ENCODE measurements around the gene CRKL.

Gene CRKL, protein sequence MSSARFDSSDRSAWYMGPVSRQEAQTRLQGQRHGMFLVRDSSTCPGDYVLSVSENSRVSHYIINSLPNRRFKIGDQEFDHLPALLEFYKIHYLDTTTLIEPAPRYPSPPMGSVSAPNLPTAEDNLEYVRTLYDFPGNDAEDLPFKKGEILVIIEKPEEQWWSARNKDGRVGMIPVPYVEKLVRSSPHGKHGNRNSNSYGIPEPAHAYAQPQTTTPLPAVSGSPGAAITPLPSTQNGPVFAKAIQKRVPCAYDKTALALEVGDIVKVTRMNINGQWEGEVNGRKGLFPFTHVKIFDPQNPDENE

DNA sequence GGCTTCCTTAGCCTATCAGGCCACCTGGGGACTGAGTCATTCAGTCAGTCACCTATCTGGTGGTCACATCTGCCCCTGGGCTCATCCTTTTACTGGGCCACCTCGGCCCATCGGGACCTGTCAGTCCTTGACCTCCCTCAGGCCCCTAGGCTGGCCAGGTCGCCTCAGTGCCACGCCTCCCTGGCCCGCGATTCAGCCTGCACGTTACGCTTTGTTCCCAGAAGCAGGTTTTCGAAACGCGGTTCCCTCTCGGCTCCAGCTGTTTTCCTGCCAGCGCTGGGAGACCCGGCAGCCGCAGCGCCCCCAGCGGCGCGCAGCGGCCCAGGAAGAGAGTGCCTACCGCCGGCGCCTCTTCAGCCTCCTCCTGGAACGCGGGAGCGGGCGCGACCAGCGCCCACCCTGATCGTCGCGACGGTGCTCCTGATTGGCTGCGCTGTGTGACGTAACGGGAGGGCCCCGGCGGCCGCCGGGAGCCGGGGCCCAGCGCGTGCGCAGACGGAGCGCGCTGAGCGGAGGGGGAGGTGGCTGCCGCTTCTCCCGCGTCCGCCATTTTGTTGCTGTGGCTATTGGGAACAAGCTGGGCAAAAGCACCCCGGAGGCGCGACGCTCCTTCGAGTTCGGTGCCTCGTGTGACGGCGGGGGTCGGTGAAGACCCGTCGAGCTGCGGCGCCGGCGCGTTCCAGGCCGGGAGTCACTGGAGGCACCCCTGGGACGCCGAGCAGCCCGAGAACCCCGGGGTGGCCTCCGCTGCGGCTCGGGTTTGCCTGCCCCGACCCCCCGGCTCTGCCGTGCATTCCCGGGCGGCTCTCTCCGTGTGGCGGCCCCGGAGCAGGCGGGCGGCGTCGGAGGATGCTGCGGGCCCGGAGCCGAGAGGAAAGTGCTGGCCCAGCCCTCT, at the start of gene CRKL:
CRKL (plus strand) TSS at position 492 of the 895 bp plus-strand sequence. CDS start 528 bp downstream, outside the sequence.
- in situ Hi-C loops (cut with MboI; ENCODE audit: low sequenced_read_pairs): no loop called here

DNA sequence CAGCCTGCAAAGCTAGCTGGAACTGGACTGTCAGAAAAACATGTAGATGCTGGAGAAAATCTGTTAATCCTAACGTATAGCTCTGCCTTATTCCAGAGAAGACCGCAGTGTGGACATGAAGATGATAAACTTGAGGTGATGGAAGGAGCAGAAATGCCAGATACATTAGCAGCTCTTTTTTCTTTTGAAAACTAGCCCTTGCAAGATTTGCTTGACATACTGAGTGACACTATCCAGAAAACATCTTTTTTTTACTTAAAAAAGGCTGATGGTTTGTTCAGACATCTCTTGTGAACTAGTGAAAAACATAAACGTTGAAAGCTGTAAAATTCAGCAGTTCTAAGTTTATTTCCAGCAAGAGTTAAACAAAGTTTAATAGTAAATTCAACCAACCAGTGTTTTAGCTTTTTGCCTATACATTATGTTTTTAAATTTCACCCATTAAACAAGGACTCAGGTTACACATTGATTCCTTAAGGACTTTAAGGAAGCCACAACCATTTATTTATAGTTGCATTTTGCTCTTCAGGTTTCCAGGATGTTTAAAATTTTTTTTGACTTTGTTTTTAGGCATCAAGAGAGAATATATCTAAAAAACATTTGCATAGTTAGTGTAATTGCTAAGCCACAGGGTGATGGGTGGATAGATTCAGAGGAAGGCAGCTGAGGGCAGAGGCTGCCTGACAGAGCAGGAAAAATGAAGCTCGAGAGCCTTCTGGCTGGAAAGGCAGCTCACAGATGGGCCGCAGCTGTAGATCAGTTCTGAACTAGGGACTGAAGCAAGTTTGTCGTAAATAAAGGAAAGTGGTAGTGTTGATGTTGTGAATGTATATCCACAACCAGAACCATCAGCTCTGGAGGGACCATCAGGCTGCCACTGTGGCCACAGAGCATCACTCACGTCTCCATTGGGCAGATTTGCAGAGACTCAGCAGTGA, 48.9 kb upstream of the CRKL start:
- in situ Hi-C loops (cut with MboI; ENCODE audit: low sequenced_read_pairs): no loop called here

DNA sequence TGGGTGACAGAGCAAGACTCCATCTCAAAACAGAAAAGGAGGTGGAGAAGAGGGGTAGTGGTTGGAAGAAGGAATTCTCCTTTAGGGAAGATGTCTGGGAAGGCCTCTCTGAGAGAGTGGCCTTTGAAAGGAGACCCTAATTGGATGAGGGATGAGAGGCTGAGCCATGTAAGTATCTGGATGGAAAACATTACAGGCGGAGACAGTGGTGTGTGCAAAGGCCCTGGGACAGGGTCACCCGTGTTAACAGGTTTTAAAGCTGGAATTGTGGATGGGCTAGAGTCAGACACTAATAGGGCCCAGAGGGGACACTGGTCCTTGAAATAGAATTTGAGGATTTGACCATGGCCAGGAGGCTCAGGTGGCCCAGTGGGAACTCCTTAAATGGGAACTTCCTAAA, 48.0 kb upstream of the CRKL start:
- in situ Hi-C loops (cut with MboI; ENCODE audit: low sequenced_read_pairs): no loop called here

DNA sequence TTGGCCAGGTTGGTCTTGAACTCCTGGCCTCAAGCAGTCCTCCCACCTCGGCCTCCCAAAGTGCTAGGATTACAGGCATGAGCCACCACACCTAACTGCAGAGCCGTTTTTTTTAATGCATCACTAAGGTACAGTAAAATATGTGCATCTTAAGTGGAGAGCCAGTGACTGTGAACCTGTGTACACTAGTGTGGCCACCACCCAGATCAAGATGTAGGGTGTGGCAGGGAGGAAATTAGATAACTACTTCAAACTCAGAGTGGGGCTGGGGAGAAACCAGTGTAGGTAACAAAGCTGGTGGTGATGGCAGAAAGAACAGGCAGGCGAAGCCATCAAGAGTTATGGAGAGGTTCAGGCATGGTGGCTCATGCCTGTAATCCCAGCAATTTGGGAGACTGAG, 44.0 kb upstream of the CRKL start:
- in situ Hi-C loops (cut with MboI; ENCODE audit: low sequenced_read_pairs): no loop called here

DNA sequence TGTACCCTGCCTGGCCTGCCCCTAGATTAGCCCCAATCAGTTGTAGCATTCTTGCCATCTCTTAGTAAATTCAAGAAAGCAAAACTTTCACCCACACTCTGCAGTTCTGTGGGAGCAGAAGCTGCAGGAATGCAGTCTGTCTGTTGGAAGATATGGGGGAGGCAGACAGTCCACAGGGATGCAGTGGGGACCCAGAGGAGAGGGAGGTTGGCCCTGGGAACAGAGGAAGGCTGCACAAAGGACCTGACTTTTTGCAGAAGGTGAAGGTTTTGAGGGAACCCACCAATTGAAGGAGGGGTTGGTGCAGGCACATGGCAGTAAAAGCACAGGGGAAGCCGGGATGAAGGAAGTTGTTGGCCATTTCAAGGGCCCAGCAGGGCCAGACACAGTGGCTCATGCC, 41.9 kb upstream of the CRKL start:
- in situ Hi-C loops (cut with MboI; ENCODE audit: low sequenced_read_pairs): loop anchor here (25.0 kb wide), 1 partner anchor 787 kb away; the partner anchor contains the start of gene PPIL2

DNA sequence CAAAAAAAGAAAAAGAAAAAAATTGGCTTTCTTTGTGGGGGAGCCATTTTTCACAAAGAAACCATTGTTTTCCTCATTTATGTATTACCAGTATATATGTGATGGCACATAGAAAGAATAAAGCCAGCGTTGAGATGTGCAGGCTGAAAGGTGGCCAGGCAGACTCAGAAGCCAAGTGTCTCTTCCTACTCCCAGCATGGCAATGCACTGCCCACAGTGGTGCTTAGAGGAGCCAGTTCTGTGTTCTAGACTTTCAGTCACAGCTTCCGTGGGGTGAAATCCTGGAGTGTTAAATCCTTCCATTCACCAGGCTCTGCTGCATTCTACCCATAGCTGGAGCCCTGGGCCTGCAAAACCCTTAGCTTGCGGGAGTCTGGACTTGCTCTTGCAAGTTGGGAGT, 39.5 kb upstream of the CRKL start:
- in situ Hi-C loops (cut with MboI; ENCODE audit: low sequenced_read_pairs): loop anchor here (25.0 kb wide), 1 partner anchor 785 kb away; the partner anchor contains the start of gene PPIL2

DNA sequence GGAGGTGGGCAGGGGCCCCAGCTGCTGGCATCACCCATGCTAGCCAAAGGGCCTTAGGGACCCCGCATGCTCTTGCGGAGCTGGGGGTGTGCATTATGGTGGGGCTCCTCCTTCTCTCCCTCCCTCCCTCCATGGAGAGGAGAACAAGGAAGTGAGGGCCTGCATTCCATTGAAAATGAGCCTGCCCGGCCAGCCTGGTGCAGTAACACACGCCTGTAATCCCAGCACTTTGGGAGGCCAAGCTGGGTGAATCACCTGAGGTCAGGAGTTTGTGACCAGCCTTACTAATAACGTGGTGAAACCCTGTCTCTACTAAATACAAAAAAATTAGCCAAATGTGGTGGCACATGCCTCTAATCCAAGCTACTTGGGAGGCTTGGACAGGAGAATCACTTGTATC, 36.0 kb upstream of the CRKL start:
- in situ Hi-C loops (cut with MboI; ENCODE audit: low sequenced_read_pairs): loop anchor here (25.0 kb wide), 1 partner anchor 781 kb away; the partner anchor contains the start of gene PPIL2

DNA sequence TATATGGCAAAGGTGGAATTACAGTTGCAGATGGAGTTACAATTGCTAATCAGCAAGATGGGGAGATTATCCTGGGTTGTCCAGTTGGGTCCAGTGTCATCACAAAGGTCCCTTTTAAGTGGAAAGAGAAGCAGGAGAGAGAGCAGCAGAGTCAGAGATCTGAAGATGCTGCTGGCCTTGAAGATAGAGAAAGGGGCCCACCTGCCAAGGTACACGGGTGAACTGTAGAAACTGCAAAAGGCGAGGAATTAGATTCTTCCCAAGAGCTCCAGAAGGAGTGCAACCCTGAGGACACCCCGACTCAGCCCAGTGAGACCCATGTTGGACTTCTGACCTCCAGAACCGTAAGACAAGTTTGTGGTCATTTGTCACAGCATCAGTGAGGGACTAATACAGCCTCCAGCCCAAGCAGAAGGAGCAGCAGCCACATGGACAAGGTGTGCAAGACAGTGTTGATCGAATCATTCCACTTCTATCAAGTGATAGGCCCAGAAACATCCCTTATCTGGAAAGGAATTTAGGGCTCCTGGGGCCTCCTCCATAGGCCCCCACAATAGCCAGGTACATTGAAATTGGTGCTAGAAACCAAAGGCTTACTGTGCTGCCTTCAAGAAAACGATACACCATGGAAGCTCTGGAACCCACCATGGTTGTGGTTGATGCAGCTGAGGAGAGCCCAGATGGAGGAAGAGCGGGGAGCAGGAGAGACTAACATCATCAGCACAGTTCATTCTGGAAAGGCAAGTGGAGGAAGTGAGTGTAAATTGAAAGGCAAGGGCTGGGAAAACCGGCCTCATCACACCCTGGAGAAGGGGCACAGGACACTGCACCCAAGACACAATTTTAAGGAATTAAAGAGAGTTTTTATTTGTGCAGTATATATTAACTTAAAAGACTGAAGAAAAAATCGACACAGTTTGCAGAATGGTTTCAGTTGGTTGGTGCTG, 35.1 kb upstream of the CRKL start:
- in situ Hi-C loops (cut with MboI; ENCODE audit: low sequenced_read_pairs): loop anchor here (25.0 kb wide), 1 partner anchor 780 kb away; the partner anchor contains the start of gene PPIL2

DNA sequence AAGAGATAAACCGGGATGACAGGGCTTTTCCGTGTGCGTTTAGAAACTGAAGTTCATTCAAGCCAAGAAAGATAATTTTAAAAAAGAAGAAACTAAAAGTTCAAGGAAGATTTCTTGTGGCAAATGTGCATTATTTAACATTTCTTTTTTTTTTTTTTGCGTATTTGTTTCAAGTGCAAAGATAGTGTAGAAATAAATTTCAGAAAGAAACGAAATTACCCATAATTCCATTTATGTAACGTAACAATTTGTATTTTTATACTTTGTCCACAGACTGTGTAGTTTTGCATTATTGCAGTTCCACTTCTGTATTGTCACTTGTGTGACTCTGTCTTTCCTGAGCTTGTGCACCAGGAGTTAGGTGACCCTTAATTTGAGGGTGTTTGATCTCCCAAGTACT, 34.4 kb upstream of the CRKL start:
- in situ Hi-C loops (cut with MboI; ENCODE audit: low sequenced_read_pairs): loop anchor here (25.0 kb wide), 1 partner anchor 779 kb away; the partner anchor contains the start of gene PPIL2

DNA sequence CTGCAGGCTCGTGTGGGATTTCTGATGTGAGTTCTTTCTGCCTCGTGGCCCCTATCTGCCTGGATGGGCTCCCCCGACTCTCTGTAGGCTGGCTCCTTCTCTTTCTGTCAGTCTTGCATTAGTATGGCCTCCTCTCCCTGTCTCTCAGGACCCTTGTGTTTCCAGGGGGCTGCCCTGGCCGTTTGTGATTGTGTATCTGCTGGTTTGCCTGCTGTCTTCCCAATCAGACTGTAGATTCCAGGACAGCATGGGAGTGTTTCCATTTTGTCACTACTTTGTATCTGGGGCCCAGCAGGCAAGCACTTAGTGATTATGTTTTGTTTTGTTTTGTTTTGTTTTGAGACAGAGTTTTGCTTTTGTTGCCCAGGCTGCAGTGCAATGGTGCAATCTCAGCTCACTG, 32.8 kb upstream of the CRKL start:
- in situ Hi-C loops (cut with MboI; ENCODE audit: low sequenced_read_pairs): loop anchor here (25.0 kb wide), 1 partner anchor 778 kb away; the partner anchor contains the start of gene PPIL2

DNA sequence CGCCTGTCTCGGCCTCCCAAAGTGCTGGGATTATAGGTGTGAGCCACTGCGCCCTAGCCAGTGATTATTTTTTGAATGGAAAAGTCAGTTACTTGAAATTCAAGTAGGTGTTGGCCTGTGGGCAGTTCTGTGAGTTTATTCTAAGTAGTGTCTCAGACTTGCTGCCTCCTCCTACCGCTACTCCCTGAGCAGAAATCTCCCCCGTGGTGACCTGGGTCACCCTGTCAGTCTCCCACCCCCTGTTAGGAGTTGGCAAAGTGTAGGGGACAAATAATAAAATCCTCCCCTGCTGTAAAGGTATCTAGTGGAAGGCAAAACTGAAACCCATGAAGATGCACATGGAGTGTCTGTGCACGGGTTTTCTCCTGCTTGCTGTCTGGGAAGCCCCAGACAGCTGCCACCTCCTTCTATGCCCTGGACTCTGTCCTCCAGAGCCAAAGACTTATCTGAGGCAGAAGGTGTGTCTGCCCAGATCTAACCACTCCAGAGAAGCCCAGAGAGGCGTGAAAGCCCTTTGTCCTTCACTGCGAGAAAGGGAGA, 32.1 kb upstream of the CRKL start:
- in situ Hi-C loops (cut with MboI; ENCODE audit: low sequenced_read_pairs): loop anchor here (25.0 kb wide), 1 partner anchor 777 kb away; the partner anchor contains the start of gene PPIL2

DNA sequence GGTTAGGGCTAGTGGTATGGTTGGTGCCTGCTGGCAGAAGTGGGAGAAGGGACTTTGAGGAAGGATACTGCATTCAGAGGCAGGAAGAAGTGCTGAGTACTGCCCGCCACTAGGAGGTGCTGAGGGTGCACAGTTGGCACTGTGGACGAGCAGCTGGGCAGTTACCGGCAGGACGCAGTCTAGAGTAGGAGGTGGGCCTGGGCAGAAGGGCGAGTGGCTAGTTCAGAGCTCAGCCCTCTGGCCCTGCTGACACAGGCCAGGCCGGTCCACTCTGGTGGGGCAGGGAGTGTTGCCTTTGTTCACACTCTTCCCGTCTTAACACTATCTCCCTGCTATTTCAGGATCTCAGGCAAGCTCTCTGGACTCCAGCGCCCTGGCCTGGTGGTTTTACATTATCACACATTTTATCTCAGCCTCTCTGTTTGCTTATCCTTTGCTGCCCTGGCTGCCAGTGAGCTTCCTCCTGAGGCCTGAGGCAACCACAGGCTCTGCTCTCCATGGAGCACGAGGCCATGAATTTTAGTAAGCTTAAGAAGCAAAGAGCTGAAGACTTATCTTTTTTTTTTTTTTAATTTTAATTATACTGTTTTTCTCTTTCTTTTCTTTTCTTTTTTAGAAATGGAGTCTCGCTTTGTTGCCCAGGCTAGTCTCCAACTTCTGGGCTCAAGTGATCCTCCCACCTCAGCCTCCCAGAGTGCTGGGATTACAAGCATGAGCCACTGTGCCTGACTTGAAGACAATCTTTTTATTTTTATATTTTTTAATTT, 31.5 kb upstream of the CRKL start:
- in situ Hi-C loops (cut with MboI; ENCODE audit: low sequenced_read_pairs): loop anchor here (25.0 kb wide), 1 partner anchor 777 kb away; the partner anchor contains the start of gene PPIL2

DNA sequence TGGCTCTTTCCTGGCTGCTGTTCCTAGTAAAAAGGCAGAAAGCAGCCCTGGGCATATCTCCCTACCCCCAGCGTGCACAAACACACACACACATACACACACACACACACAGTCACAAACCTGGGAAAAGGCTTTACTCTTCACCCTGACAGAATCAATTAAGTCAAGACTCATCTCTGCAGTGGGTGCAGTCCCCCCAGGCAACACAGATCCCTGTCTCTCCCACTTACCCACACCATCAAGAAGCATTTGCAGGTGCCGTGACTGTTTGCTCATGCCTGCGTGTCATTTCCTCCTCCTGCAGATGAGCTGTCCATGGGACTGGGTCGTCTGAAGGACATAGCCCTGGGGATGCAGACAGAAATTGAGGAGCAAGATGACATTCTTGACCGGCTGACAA, 29.8 kb upstream of the CRKL start:
- in situ Hi-C loops (cut with MboI; ENCODE audit: low sequenced_read_pairs): loop anchor here (25.0 kb wide), 1 partner anchor 775 kb away; the partner anchor contains the start of gene PPIL2

DNA sequence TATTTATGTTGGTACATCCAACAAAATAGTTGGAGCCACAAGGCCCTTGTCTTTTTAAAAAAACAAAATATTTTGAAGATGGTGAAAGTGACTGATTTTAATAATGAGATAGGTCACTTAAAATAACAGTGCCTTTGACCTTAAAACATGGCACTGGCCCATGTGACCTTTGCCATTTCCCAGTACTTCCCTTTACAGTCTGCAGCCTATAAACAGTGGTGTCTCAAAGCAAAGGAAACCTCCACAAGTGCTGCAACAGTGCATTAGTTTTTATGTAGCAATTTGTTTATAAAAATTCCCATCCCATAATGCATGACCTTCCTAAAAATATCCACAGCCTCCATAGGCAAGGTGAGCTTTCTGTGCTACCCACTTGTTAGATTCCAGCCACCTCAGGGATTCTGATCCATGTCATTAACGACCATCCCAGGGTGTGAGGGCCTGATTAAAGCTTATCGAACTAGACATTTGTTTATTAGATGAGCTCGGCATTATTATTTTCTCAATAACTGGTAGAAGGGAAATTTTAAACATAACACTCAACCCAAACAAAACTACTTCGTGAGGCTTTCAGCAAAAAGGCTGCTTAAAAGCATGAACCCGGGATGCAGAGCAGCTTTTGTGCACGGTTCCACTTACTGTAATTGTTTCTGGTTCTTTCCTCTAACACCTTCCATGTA, 28.0 kb upstream of the CRKL start:
- in situ Hi-C loops (cut with MboI; ENCODE audit: low sequenced_read_pairs): loop anchor here (25.0 kb wide), 1 partner anchor 773 kb away; the partner anchor contains the start of gene PPIL2

DNA sequence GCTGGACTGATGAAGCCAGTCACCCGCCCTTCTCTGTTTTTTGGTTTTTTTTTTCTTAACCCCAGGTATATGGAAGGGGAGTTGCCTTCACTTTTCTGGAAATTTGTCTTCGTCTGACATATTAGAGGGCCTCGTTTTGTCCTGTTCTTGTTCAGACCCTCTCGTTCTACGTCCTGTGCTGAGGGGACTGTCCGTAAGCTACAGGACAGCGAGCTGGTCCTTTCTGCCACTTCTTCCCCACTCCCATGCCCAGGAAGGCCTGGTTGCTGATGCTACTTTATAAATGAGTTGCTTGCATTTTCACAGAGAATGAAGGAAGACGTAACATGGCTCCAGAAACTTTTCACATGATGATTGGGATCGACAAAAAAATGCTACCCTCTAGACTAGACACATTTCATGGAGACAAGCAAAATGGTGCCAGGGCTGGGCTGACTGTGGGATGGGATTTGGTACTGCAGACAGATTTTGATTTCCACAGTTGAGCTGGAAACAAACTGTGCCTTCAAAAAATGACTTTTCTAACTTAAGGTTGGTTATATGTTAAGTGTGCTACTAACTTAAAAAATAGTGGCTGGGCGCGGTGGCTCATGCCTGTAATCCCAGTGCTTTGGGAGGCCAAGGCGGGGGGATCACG, 27.2 kb upstream of the CRKL start:
- in situ Hi-C loops (cut with MboI; ENCODE audit: low sequenced_read_pairs): loop anchor here (25.0 kb wide), 1 partner anchor 772 kb away; the partner anchor contains the start of gene PPIL2

DNA sequence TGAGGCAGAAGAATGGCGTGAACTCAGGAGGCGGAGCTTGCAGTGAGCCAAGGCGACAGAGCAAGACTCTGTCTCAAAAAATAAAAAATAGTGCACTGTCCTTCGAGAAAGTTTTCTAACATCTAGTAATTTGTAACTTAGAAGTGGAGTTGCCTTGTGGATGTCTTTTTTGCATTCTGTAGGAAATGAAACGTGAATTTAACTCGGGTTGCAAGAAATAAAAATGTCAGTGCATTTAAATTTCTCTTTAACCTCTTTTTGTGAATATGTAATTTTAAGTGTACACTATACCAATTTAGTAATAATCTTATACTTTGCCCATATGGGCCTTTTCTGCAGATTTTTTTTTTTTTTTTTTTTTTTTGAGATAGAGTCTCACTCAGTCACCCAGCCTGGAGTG, 26.2 kb upstream of the CRKL start:
- in situ Hi-C loops (cut with MboI; ENCODE audit: low sequenced_read_pairs): loop anchor here (25.0 kb wide), 1 partner anchor 771 kb away; the partner anchor contains the start of gene PPIL2

DNA sequence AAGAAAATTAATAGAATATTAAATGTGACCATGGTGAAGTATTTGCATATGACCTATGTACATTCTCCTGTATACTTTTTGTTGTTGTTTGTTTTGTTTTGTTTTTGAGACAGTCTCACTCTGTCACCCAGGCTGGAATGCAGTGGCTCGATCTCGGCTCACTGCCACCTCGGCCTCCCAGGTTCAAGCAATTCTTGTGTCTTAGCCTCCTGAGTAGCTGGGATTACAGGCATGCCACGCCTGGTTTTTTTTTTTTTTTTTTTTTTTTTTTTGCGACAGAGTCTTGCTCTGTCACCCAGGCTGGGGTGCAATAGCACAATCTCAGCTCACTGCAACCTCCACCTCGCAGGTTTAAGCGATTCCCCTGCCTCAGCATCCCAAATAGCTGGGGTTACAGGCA, 19.5 kb upstream of the CRKL start:
- in situ Hi-C loops (cut with MboI; ENCODE audit: low sequenced_read_pairs): loop anchor here (25.0 kb wide), 1 partner anchor 765 kb away; the partner anchor contains the start of gene PPIL2

Data from HL-60/S4 treated with retinoic acid at 250 ng/mL for 4 days and 3 days (cell line).